ENCODE results near the gene CTNNA3. TPM values are rescaled to one million over a fixed set of nuclear protein-coding genes. Genes with fewer than 3 reads are reported as not detected.

CTNNA3 gene
- polyA plus RNA-seq, 6 donors from 2014 or later, result 0.38 to 1.2 TPM; not detected in 4

GRCh38 chr10:66934711-66935110 lies 761.3 kb downstream of the CTNNA3 start:
- peaks cover 0 to 1% (median 0%) of the 10 kb centered on the region in 7 donors for H3K9me3 Mint-ChIP-seq
- no peak for ATAC-seq (ENCODE audit: low read depth in 2 of 2)
- H3K36me3 Mint-ChIP-seq, result no peaks in the 10 kb centered on the region
- H3K4me3 Mint-ChIP-seq, result no peak overlapping the region
- no peak overlapping the region for H3K27ac Mint-ChIP-seq
- no peaks in the 10 kb centered on the region for H3K4me1 Mint-ChIP-seq
- peaks cover 0 to 13% (median 4%) of the 10 kb centered on the region in 3 donors for H3K27me3 Mint-ChIP-seq
- DNase-seq, result no peak

- Mint-ChIP-seq H3K27me3 (peaks cover 23 to 39% (median 23%) of the 10 kb centered on the region in 3 donors), H3K36me3 (no peaks in the 10 kb centered on the region), H3K27ac (no peak overlapping the region), H3K9me3 (peaks cover 0 to 2% (median 0%) of the 10 kb centered on the region in 7 donors), H3K4me3 (no peak overlapping the region), H3K4me1 (no peaks in the 10 kb centered on the region)
- ATAC-seq (ENCODE audit: low read depth in 2 of 2), result no peak
- no peak for DNase-seq
Observed at GRCh38 chr10:66931949-66932343, 764.0 kb downstream of the CTNNA3 start.

- Mint-ChIP-seq H3K4me3 (no peak overlapping the region), H3K9me3 (peaks cover 0 to 2% (median 0%) of the 10 kb centered on the region in 7 donors), H3K27me3 (peaks cover 23 to 42% (median 23%) of the 10 kb centered on the region in 3 donors), H3K4me1 (no peaks in the 10 kb centered on the region), H3K36me3 (no peaks in the 10 kb centered on the region), H3K27ac (no peak overlapping the region)
- ATAC-seq (ENCODE audit: low read depth in 2 of 2) (no peak), DNase-seq (peak; percentile 2)
Observed at GRCh38 chr10:66931340-66931948, 764.6 kb downstream of the CTNNA3 start.

- DNase-seq, result no peak
- H3K9me3 Mint-ChIP-seq, result peaks cover 0 to 2% (median 0%) of the 10 kb centered on the region in 7 donors
- peaks cover 0 to 6% (median 0%) of the 10 kb centered on the region in 3 donors for H3K4me1 Mint-ChIP-seq
- H3K36me3 Mint-ChIP-seq, result no peaks in the 10 kb centered on the region
- H3K4me3 Mint-ChIP-seq, result no peak overlapping the region
- no peak overlapping the region for H3K27ac Mint-ChIP-seq
- H3K27me3 Mint-ChIP-seq, result peaks cover 29 to 41% (median 30%) of the 10 kb centered on the region in 3 donors
- no peak for ATAC-seq (ENCODE audit: low read depth in 2 of 2)
Observed at GRCh38 chr10:66929375-66929774, 766.6 kb downstream of the CTNNA3 start.

GRCh38 chr10:66928776-66929175 lies 767.2 kb downstream of the CTNNA3 start:
- Mint-ChIP-seq H3K4me3 (no peak overlapping the region), H3K4me1 (peaks cover 0 to 6% (median 0%) of the 10 kb centered on the region in 3 donors), H3K27ac (no peak overlapping the region), H3K36me3 (no peaks in the 10 kb centered on the region), H3K27me3 (peaks cover 26 to 38% (median 30%) of the 10 kb centered on the region in 3 donors), H3K9me3 (peaks cover 0 to 2% (median 0%) of the 10 kb centered on the region in 7 donors)
- ATAC-seq (ENCODE audit: low read depth in 2 of 2) (no peak), DNase-seq (no peak)

GRCh38 chr10:66927971-66928770 lies 767.8 kb downstream of the CTNNA3 start:
- peaks cover 0 to 6% (median 0%) of the 10 kb centered on the region in 3 donors for H3K4me1 Mint-ChIP-seq
- H3K27me3 Mint-ChIP-seq, result peaks cover 26 to 36% (median 30%) of the 10 kb centered on the region in 3 donors
- no peak overlapping the region for H3K4me3 Mint-ChIP-seq
- H3K27ac Mint-ChIP-seq, result no peak overlapping the region
- no peak for DNase-seq
- no peaks in the 10 kb centered on the region for H3K36me3 Mint-ChIP-seq
- no peak for ATAC-seq (ENCODE audit: low read depth in 2 of 2)
- peaks cover 0 to 2% (median 0%) of the 10 kb centered on the region in 7 donors for H3K9me3 Mint-ChIP-seq

GRCh38 chr10:66927251-66927935 lies 768.6 kb downstream of the CTNNA3 start:
- no peak for ATAC-seq (ENCODE audit: low read depth in 2 of 2)
- Mint-ChIP-seq H3K27ac (no peak overlapping the region), H3K4me3 (no peak overlapping the region), H3K4me1 (peaks cover 0 to 6% (median 0%) of the 10 kb centered on the region in 3 donors), H3K36me3 (no peaks in the 10 kb centered on the region), H3K27me3 (peaks cover 26 to 33% (median 30%) of the 10 kb centered on the region in 3 donors), H3K9me3 (peaks cover 0 to 2% (median 0%) of the 10 kb centered on the region in 7 donors)
- no peak for DNase-seq

GRCh38 chr10:66926841-66927240 lies 769.2 kb downstream of the CTNNA3 start:
- Mint-ChIP-seq H3K27ac (no peak overlapping the region), H3K36me3 (no peaks in the 10 kb centered on the region), H3K27me3 (peaks cover 26 to 33% (median 30%) of the 10 kb centered on the region in 3 donors), H3K4me1 (peaks cover 0 to 6% (median 0%) of the 10 kb centered on the region in 3 donors), H3K9me3 (peaks cover 0 to 2% (median 0%) of the 10 kb centered on the region in 7 donors), H3K4me3 (no peak overlapping the region)
- DNase-seq (no peak), ATAC-seq (ENCODE audit: low read depth in 2 of 2) (no peak)

- Mint-ChIP-seq H3K27ac (no peak within 1 kb of the TSS), H3K4me3 (no peak within 1 kb of the TSS), H3K27me3 (peaks cover 26 to 30% (median 30%) of the 10 kb centered on the region in 3 donors), H3K9me3 (peaks cover 0 to 7% (median 0%) of the 10 kb centered on the region in 7 donors), H3K36me3 (no peaks in the 10 kb centered on the region), H3K4me1 (peaks cover 0 to 6% (median 0%) of the 10 kb centered on the region in 3 donors)
- DNase-seq (no peak), ATAC-seq (ENCODE audit: low read depth in 2 of 2) (peak; percentile 37 to 46)
Observed at GRCh38 chr10:66925896-66926715, 769.9 kb downstream of the CTNNA3 start, which contains the start of gene LRRTM3. LRRTM3 (plus strand) TSS chr10:66926036.

GRCh38 chr10:66925373-66925772 lies 770.6 kb downstream of the CTNNA3 start:
- H3K9me3 Mint-ChIP-seq, result peaks cover 0 to 9% (median 4%) of the 10 kb centered on the region in 7 donors
- H3K36me3 Mint-ChIP-seq, result no peaks in the 10 kb centered on the region
- no peak for DNase-seq
- ATAC-seq (ENCODE audit: low read depth in 2 of 2), result no peak
- no peak overlapping the region for H3K4me3 Mint-ChIP-seq
- H3K27me3 Mint-ChIP-seq, result peaks cover 26 to 30% (median 30%) of the 10 kb centered on the region in 3 donors
- H3K4me1 Mint-ChIP-seq, result peaks cover 0 to 6% (median 0%) of the 10 kb centered on the region in 3 donors
- no peak overlapping the region for H3K27ac Mint-ChIP-seq

- Mint-ChIP-seq H3K27me3 (peaks cover 26 to 30% (median 30%) of the 10 kb centered on the region in 3 donors), H3K4me3 (no peak overlapping the region), H3K4me1 (peaks cover 0 to 6% (median 0%) of the 10 kb centered on the region in 3 donors), H3K9me3 (peaks cover 0 to 9% (median 4%) of the 10 kb centered on the region in 7 donors), H3K27ac (no peak overlapping the region), H3K36me3 (no peaks in the 10 kb centered on the region)
- no peak for DNase-seq
- ATAC-seq (ENCODE audit: low read depth in 2 of 2), result no peak
Observed at GRCh38 chr10:66924674-66925345, 771.2 kb downstream of the CTNNA3 start.

- H3K36me3 Mint-ChIP-seq, result no peaks in the 10 kb centered on the region
- H3K27ac Mint-ChIP-seq, result no peak overlapping the region
- H3K4me3 Mint-ChIP-seq, result no peak overlapping the region
- peaks cover 0 to 9% (median 4%) of the 10 kb centered on the region in 7 donors for H3K9me3 Mint-ChIP-seq
- no peak for DNase-seq
- no peak for ATAC-seq (ENCODE audit: low read depth in 2 of 2)
- H3K27me3 Mint-ChIP-seq, result no peaks in the 10 kb centered on the region
- H3K4me1 Mint-ChIP-seq, result no peaks in the 10 kb centered on the region
Observed at GRCh38 chr10:66919248-66919647, 776.7 kb downstream of the CTNNA3 start.
